C4-2B (cell line): ENCODE measurements around the gene FNDC10.

Experiments used
- CTCF ChIP-seq: fragments of 450-650 bp; conservative IDR thresholded peaks from 2 replicates; pipeline ENCODE4 v1.5.1; 2017; ENCODE audit warnings: mild to moderate bottlenecking
- ZFX ChIP-seq: fragments of 450-650 bp; IDR thresholded peaks from 2 replicates; pipeline ENCODE4 v1.6.1; 2017

- no peak for TF ChIP-seq CTCF
- TF ChIP-seq ZFX: no peak
Observed at GRCh38 chr1:1605724-1606123, 5.8 kb upstream of the FNDC10 start.
